Parathyroid adenoma (tissue), 2 donors: ENCODE data around the gene ABHD15.

Experiments
- H2AFZ ChIP-seq: fragments of 300-600 bp; sonication (generic); one replicate; pipeline ENCODE4 v1.7.0; 2017; ENCODE audit warnings: antibody characterized with exemption, mild to moderate bottlenecking
- H3K27ac ChIP-seq: fragments of 300-600 bp; sonication (generic); one replicate; pipeline ENCODE4 v1.7.0; 2017
- H3K27me3 ChIP-seq: fragments of 300-600 bp; sonication (generic); one replicate; pipeline ENCODE4 v1.7.0; 2017; ENCODE audit warnings: low read length; ENCODE audit not compliant: control insufficient read depth, insufficient read depth
- H3K36me3 ChIP-seq: fragments of 300-600 bp; sonication (generic); one replicate; pipeline ENCODE4 v1.7.0; 2017; ENCODE audit warnings: low read length; ENCODE audit not compliant: control insufficient read depth, insufficient read depth
- H3K4me1 ChIP-seq: fragments of 300-600 bp; sonication (generic); one replicate; pipeline ENCODE4 v1.7.0; 2017; ENCODE audit warnings: control low read depth
- H3K4me2 ChIP-seq: fragments of 300-600 bp; sonication (generic); one replicate; pipeline ENCODE4 v1.7.0; 2017; ENCODE audit warnings: low read length
- H3K4me3 ChIP-seq: fragments of 300-600 bp; sonication (generic); one replicate; pipeline ENCODE4 v1.7.0; 2017; ENCODE audit warnings: low read depth, low read length
- H3K79me2 ChIP-seq: fragments of 300-600 bp; sonication (generic); one replicate; pipeline ENCODE4 v1.7.0; 2017; ENCODE audit warnings: control low read depth
- H3K9ac ChIP-seq: fragments of 300-600 bp; sonication (generic); one replicate; pipeline ENCODE4 v1.7.0; 2017; ENCODE audit warnings: mild to moderate bottlenecking
- H3K9me3 ChIP-seq: fragments of 300-600 bp; sonication (generic); one replicate; pipeline ENCODE4 v1.7.0; 2017; ENCODE audit warnings: low read length; ENCODE audit not compliant: control insufficient read depth
- CTCF ChIP-seq: fragments of 300-600 bp; sonication (generic); IDR thresholded peaks from one replicate; pipeline ENCODE4 v1.7.0; 2017; ENCODE audit warnings: antibody characterized with exemption, mild to moderate bottlenecking
- donor health status: primary hyperparathyroidism.

The ABHD15 gene

GRCh38 chr17:29585080-29585751 is 18.4 kb upstream of the ABHD15 start:
- Histone ChIP-seq H2AFZ (no peak overlapping the region), H3K36me3 (no peaks in the 10 kb centered on the region), H3K4me1 (peaks cover 11% of the 10 kb centered on the region), H3K4me2 (no peak overlapping the region), H3K27ac (peak overlapping the region; percentile 65), H3K27me3 (no peaks in the 10 kb centered on the region), H3K79me2 (peaks cover 35% of the 10 kb centered on the region), H3K9ac (no peak overlapping the region), H3K4me3 (peak overlapping the region; percentile 25), H3K9me3 (no peaks in the 10 kb centered on the region)
- TF ChIP-seq CTCF = no peak

- H3K27me3 ChIP-seq = no peaks in the 10 kb centered on the region
- no peaks in the 10 kb centered on the region for H3K9me3 ChIP-seq
- H3K79me2 ChIP-seq = peaks cover 41% of the 10 kb centered on the region
- peaks cover 8% of the 10 kb centered on the region for H3K4me1 ChIP-seq
- TF ChIP-seq CTCF = no peak
- H3K27ac ChIP-seq = peak overlapping the region; percentile 65
- no peak overlapping the region for H3K9ac ChIP-seq
- H3K4me2 ChIP-seq = no peak overlapping the region
- H2AFZ ChIP-seq = no peak overlapping the region
- H3K36me3 ChIP-seq = no peaks in the 10 kb centered on the region
- H3K4me3 ChIP-seq = no peak overlapping the region
These were observed 17.7 kb upstream of the ABHD15 start for GRCh38 chr17:29584452-29585079.

- Histone ChIP-seq H3K27ac (no peak overlapping the region), H3K27me3 (no peaks in the 10 kb centered on the region), H3K9ac (no peak overlapping the region), H3K9me3 (no peaks in the 10 kb centered on the region), H3K4me2 (no peak overlapping the region), H2AFZ (no peak overlapping the region), H3K4me3 (no peak overlapping the region), H3K4me1 (peaks cover 8% of the 10 kb centered on the region), H3K36me3 (no peaks in the 10 kb centered on the region), H3K79me2 (peaks cover 41% of the 10 kb centered on the region)
- TF ChIP-seq CTCF = no peak
These were observed 16.7 kb upstream of the ABHD15 start for GRCh38 chr17:29583324-29584248.

GRCh38 chr17:29582772-29583171 is 15.9 kb upstream of the ABHD15 start:
- H3K79me2 ChIP-seq = peaks cover 33% of the 10 kb centered on the region
- no peak overlapping the region for H3K27ac ChIP-seq
- no peak overlapping the region for H3K4me2 ChIP-seq
- no peak overlapping the region for H3K9ac ChIP-seq
- no peaks in the 10 kb centered on the region for H3K36me3 ChIP-seq
- H3K27me3 ChIP-seq = no peaks in the 10 kb centered on the region
- peaks cover 4% of the 10 kb centered on the region for H3K4me1 ChIP-seq
- no peak overlapping the region for H2AFZ ChIP-seq
- no peak overlapping the region for H3K4me3 ChIP-seq
- H3K9me3 ChIP-seq = no peaks in the 10 kb centered on the region
- TF ChIP-seq CTCF = no peak
